ENCODE data around the gene B3GLCT. TPM values are rescaled to one million over a fixed set of nuclear protein-coding genes. Genes with fewer than 3 reads are reported as not detected.

Gene B3GLCT
- total and polyA plus RNA-seq, 2 donors (not counting 3 experiments of a cell fraction or from before 2014, with no cell fraction given) = 5.2 to 14.6 TPM

DNA sequence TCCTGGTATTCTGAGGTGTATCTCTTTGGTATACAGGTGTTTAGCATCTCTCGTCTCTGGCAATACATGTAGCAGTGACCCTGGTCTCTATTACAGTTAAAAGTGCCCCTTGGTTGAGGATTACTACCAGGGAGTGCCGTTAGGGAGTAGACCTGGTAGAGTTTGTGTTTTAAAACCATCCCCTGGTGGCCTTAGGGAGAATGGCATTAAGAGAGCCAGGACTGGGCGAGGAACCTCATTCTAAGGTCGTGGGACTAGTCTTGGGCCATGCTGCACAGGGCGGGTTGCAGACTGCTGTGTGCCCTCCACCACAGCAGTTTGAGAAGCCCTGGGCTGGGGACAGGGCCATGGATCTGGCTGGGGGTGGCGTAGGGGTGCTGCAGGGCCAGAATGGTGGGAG lies 35.0 kb downstream of the B3GLCT start:
- POLR2A ChIA-PET = no interaction called here
- no peaks in the 10 kb centered on the region for H4K20me1 ChIP-seq (replicated peaks; ENCODE audit: control insufficient read depth, extremely low read depth, insufficient read depth, low read length)
- no peak overlapping the region for H3K9ac ChIP-seq (replicated peaks; ENCODE audit: extremely low read depth, insufficient read depth, low read length)
- no peaks in the 10 kb centered on the region for H3K4me1 ChIP-seq (ENCODE audit: control insufficient read depth, extremely low read depth, insufficient read depth, low read length)
- no peaks in the 10 kb centered on the region for H3K9me3 ChIP-seq (replicated peaks; ENCODE audit: control insufficient read depth, insufficient read depth, low read length)
- no peak overlapping the region for H3K27ac ChIP-seq (ENCODE audit: insufficient read depth, low read depth, low read length)
- no peak for FAIRE-seq
- no peaks in the 10 kb centered on the region for H3K79me2 ChIP-seq (ENCODE audit: control insufficient read depth, insufficient read depth, low read length)
- no peaks in the 10 kb centered on the region for H3K9me1 ChIP-seq (replicated peaks; ENCODE audit: control insufficient read depth, extremely low read depth, insufficient read depth, low read length)
- CTCF ChIA-PET = interaction anchor here (2.4 to 14.1 kb wide), 3 partner anchors 191 to 563 kb away, joined by 9 to 244 read pairs (median 16); no protein-coding TSS in a partner anchor
- no peak overlapping the region for H3K4me2 ChIP-seq (ENCODE audit: insufficient read depth, low read length)
- no peak overlapping the region for H3K4me3 ChIP-seq (replicated peaks in 1 of 3; ENCODE audit: insufficient read depth in 1 of 3, low read depth in 1 of 3, low read length in 3 of 3)
- TF ChIP-seq CTCF (IDR thresholded peaks at IDR 0.05; ENCODE audit: extremely low read depth in 1 of 2, insufficient read depth in 1 of 2, low read depth in 1 of 2, low read length in 2 of 2) (peak; percentile 10 to 19), GATA2 (IDR thresholded peaks at IDR 0.05; ENCODE audit: insufficient read depth, insufficient read length, low read depth, low read length) (no peak)
- intact Hi-C loops (cut with micrococcal nuclease) = loop anchor here (5.0 kb wide), 1 partner anchor 563 kb away; no protein-coding TSS in a partner anchor
- dilution Hi-C loops (cut with MboI; ENCODE audit: extremely low pct_ligation_motif_present, low sequenced_read_pairs) = loop anchor here (25.0 kb wide), 1 partner anchor 178 kb away; no protein-coding TSS in a partner anchor
- BruUV-seq (replicated peaks) = no TSS peak
- no peaks in the 10 kb centered on the region for H3K27me3 ChIP-seq (ENCODE audit: control insufficient read depth in 2 of 2, insufficient read depth in 2 of 2, low read length in 2 of 2)
- no peak for DNase-seq (ENCODE audit: low read depth, low spot score)
- no peaks in the 10 kb centered on the region for H3K36me3 ChIP-seq (ENCODE audit: control insufficient read depth in 2 of 2, extremely low read depth in 1 of 2, insufficient read depth in 2 of 2, low read length in 2 of 2)
- no peak overlapping the region for H2AFZ ChIP-seq (ENCODE audit: low read depth, low read length)

DNA sequence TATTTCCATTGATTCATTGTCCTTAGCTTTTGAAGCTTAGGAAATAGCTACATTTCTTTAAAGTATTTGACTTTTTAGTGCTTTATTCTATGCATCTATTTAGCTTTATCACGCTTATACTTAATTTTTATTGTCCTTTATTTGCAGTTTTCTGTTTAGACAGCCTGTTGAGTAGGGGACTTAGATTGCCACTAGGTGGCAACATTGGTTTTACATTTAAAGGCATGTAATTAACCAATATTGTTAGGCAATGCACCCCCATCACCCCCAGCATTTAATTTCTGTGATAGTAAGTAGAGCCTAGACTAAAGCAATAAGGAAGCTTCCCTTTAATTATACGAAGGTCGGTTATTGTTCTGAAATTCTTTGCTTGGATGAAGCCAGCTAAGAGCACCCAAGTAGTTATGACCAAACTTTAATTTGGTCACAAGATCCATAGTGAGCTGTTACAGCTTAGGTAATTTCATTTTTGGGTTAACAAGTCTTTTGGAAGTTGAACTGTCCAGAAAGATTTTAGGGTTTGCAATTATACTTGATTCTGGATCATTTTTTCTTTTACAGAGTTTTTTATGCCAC lies 36.5 kb downstream of the B3GLCT start:
- Histone ChIP-seq H3K9ac (replicated peaks; ENCODE audit: extremely low read depth, insufficient read depth, low read length) (no peak overlapping the region), H3K4me2 (ENCODE audit: insufficient read depth, low read length) (no peak overlapping the region), H3K79me2 (ENCODE audit: control insufficient read depth, insufficient read depth, low read length) (no peaks in the 10 kb centered on the region), H3K36me3 (ENCODE audit: control insufficient read depth in 2 of 2, extremely low read depth in 1 of 2, insufficient read depth in 2 of 2, low read length in 2 of 2) (no peaks in the 10 kb centered on the region), H3K4me1 (ENCODE audit: control insufficient read depth, extremely low read depth, insufficient read depth, low read length) (no peaks in the 10 kb centered on the region), H3K27ac (ENCODE audit: insufficient read depth, low read depth, low read length) (no peak overlapping the region), H2AFZ (ENCODE audit: low read depth, low read length) (no peak overlapping the region), H3K27me3 (ENCODE audit: control insufficient read depth in 2 of 2, insufficient read depth in 2 of 2, low read length in 2 of 2) (no peaks in the 10 kb centered on the region), H3K9me1 (replicated peaks; ENCODE audit: control insufficient read depth, extremely low read depth, insufficient read depth, low read length) (no peaks in the 10 kb centered on the region), H3K4me3 (replicated peaks in 1 of 3; ENCODE audit: insufficient read depth in 1 of 3, low read depth in 1 of 3, low read length in 3 of 3) (no peak overlapping the region), H4K20me1 (replicated peaks; ENCODE audit: control insufficient read depth, extremely low read depth, insufficient read depth, low read length) (no peaks in the 10 kb centered on the region), H3K9me3 (replicated peaks; ENCODE audit: control insufficient read depth, insufficient read depth, low read length) (no peaks in the 10 kb centered on the region)
- dilution Hi-C loops (cut with MboI; ENCODE audit: extremely low pct_ligation_motif_present, low sequenced_read_pairs) (loop anchor here (25.0 kb wide), 1 partner anchor 176 kb away; no protein-coding TSS in a partner anchor), intact Hi-C loops (cut with micrococcal nuclease) (loop anchor here (1.0 to 5.0 kb wide), 4 partner anchors 188 to 561 kb away; no protein-coding TSS in a partner anchor)
- ChIA-PET CTCF (interaction anchor here (0.6 to 14.1 kb wide), 28 partner anchors 8 to 562 kb away, joined by 3 to 244 read pairs (median 4); partner anchors contain the start of gene B3GLCT), POLR2A (no interaction called here)
- no peak for TF ChIP-seq MYC (IDR thresholded peaks at IDR 0.05; ENCODE audit: low read depth, low read length)
- no peak for TF ChIP-seq GATA2 (IDR thresholded peaks at IDR 0.05; ENCODE audit: insufficient read depth, insufficient read length, low read depth, low read length)
- peak; percentile 41 to 44 for TF ChIP-seq CTCF (IDR thresholded peaks at IDR 0.05; ENCODE audit: extremely low read depth in 1 of 2, insufficient read depth in 1 of 2, low read depth in 1 of 2, low read length in 2 of 2)
- FAIRE-seq (no peak), DNase-seq (ENCODE audit: low read depth, low spot score) (peak; percentile 38)
- BruUV-seq (replicated peaks) = no TSS peak

Data from endothelial cell of umbilical vein (primary cell).